Measurements from ENCODE around the gene LCP2. TPM values are rescaled to one million over a fixed set of nuclear protein-coding genes. Genes with fewer than 3 reads are reported as not detected.

LCP2 gene
- total and polyA plus RNA-seq, 2 donors from 2014 or later = 4.6 to 48.8 TPM

DNA sequence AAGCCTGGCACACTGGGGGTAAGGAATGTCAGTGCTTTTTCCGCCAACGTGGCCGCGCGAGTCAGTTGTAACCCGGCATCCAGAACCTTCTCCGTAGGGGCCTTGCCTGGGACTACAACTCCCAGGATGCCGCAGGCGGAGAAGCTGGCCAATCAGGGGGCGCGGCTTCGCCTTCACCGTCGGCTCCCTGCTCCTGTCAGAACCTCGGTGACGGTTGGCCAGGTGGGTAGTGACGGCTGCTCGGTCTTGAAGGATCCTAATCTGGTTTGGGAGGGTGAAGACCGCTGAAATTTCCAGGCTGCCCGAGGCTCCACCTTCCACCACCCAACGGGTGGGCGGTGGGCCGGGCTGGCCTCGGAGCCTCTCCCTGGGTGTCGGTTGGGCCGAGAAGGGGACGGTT lies 64.8 kb downstream of the LCP2 start, which contains the start of gene C5orf58:
Gene C5orf58 (plus strand): TSS at position 200 of the 400 bp plus-strand sequence. CDS start 1,992 bp downstream, outside the sequence.
- Histone ChIP-seq H3K4me1 (ENCODE audit: control insufficient read depth in 2 of 3, insufficient read depth in 2 of 3, low read depth in 1 of 3, low read length in 3 of 3) (no peaks in the 10 kb centered on the region), H3K27me3 (ENCODE audit: control insufficient read depth, insufficient read depth, low read length) (no peaks in the 10 kb centered on the region), H3K9ac (ENCODE audit: low read length in 3 of 3) (no peak within 1 kb of the TSS), H3K36me3 (ENCODE audit: control insufficient read depth in 2 of 3, insufficient read depth in 3 of 3, low read length in 3 of 3) (no peaks in the 10 kb centered on the region), H3K4me3 (ENCODE audit: low read length in 3 of 3) (no peak within 1 kb of the TSS), H3K9me3 (ENCODE audit: control insufficient read depth in 2 of 3, insufficient read depth in 1 of 3, low read length in 3 of 3) (no peaks in the 10 kb centered on the region), H3K27ac (ENCODE audit: low read depth in 2 of 2, low read length in 2 of 2) (no peak within 1 kb of the TSS)
- FAIRE-seq = no peak
- intact Hi-C loops (cut with DNase I) = no loop called here
- peak in 1 of 5 donors; percentile 50 for DNase-seq
- TF ChIP-seq, protein P1, sequence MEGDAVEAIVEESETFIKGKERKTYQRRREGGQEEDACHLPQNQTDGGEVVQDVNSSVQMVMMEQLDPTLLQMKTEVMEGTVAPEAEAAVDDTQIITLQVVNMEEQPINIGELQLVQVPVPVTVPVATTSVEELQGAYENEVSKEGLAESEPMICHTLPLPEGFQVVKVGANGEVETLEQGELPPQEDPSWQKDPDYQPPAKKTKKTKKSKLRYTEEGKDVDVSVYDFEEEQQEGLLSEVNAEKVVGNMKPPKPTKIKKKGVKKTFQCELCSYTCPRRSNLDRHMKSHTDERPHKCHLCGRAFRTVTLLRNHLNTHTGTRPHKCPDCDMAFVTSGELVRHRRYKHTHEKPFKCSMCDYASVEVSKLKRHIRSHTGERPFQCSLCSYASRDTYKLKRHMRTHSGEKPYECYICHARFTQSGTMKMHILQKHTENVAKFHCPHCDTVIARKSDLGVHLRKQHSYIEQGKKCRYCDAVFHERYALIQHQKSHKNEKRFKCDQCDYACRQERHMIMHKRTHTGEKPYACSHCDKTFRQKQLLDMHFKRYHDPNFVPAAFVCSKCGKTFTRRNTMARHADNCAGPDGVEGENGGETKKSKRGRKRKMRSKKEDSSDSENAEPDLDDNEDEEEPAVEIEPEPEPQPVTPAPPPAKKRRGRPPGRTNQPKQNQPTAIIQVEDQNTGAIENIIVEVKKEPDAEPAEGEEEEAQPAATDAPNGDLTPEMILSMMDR (IDR thresholded peaks at IDR 0.05; ENCODE audit: borderline replicate concordance, extremely low read depth, insufficient read depth) = no peak

DNA sequence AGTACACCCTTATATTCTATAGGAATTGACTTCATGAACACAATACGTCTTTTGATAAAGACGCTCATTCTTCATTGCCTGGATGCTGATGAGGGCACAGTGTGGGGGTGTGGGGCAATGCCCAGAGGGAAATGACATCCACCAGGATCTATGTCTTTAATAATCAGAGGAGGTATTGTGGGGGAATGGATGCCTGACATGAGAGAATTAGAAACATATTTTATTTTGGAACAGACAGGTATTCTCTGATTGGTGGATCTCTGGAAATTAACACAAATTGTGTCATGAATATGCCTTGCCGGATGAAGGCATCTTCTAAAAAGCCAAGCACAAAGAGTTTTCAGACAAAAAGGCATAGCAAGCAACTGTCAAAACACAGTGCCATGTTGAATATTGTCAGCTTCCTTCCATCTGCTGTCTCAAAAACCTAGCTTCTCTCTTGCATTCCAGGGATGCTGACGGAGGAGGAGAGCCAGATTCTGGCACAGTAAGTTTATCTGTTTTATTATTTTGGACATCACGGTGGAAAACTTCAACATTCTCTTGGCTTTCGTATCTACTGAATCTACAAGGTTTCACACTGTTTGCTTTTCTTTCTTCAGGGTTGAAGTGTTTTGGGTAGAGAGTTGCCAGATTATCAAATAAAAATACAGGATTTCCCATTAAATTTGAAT lies 68.7 kb downstream of the LCP2 start:
- Histone ChIP-seq H3K27me3 (ENCODE audit: control insufficient read depth, insufficient read depth, low read length) (no peaks in the 10 kb centered on the region), H3K4me1 (ENCODE audit: control insufficient read depth in 2 of 3, insufficient read depth in 2 of 3, low read depth in 1 of 3, low read length in 3 of 3) (no peaks in the 10 kb centered on the region), H3K4me3 (ENCODE audit: low read length in 3 of 3) (no peak overlapping the region), H3K27ac (ENCODE audit: low read depth in 2 of 2, low read length in 2 of 2) (no peak overlapping the region), H3K9me3 (ENCODE audit: control insufficient read depth in 2 of 3, insufficient read depth in 1 of 3, low read length in 3 of 3) (no peaks in the 10 kb centered on the region), H3K9ac (ENCODE audit: low read length in 3 of 3) (no peak overlapping the region), H3K36me3 (ENCODE audit: control insufficient read depth in 2 of 3, insufficient read depth in 3 of 3, low read length in 3 of 3) (no peaks in the 10 kb centered on the region)
- no peak for FAIRE-seq
- intact Hi-C loops (cut with DNase I) = loop anchor here (5.0 kb wide), 1 partner anchor 193 kb away; no protein-coding TSS in a partner anchor
- DNase-seq = no peak
- TF ChIP-seq, protein P1 (IDR thresholded peaks at IDR 0.05; ENCODE audit: borderline replicate concordance, extremely low read depth, insufficient read depth) = no peak

DNA sequence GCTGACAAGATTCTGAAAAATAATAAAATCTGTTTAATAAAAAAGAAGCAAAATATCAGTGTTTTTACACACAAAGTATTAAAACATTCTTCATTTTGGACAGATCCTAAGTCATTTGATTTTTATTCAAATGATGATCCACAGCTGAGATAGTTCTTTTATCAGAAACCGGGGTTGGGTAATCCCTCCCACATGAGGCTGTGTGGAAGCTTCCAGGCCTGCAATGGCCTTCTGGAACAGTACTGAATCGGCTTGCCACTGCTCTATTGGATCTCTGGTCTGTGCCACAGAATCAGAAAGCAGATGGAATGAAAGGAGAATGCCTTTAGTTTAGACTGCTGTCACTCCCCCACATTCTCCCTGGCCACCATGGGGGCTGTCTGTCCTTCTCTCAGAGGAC lies 70.9 kb downstream of the LCP2 start:
- FAIRE-seq (no peak), DNase-seq (no peak)
- Histone ChIP-seq H3K36me3 (ENCODE audit: control insufficient read depth in 2 of 3, insufficient read depth in 3 of 3, low read length in 3 of 3) (no peaks in the 10 kb centered on the region), H3K27ac (ENCODE audit: low read depth in 2 of 2, low read length in 2 of 2) (no peak overlapping the region), H3K4me3 (ENCODE audit: low read length in 3 of 3) (no peak overlapping the region), H3K4me1 (ENCODE audit: control insufficient read depth in 2 of 3, insufficient read depth in 2 of 3, low read depth in 1 of 3, low read length in 3 of 3) (no peaks in the 10 kb centered on the region), H3K9ac (ENCODE audit: low read length in 3 of 3) (no peak overlapping the region), H3K9me3 (ENCODE audit: control insufficient read depth in 2 of 3, insufficient read depth in 1 of 3, low read length in 3 of 3) (no peaks in the 10 kb centered on the region), H3K27me3 (ENCODE audit: control insufficient read depth, insufficient read depth, low read length) (no peaks in the 10 kb centered on the region)
- TF ChIP-seq, protein P1 (IDR thresholded peaks at IDR 0.05; ENCODE audit: borderline replicate concordance, extremely low read depth, insufficient read depth) = no peak
- intact Hi-C loops (cut with DNase I) = loop anchor here (5.0 kb wide), 1 partner anchor 196 kb away; no protein-coding TSS in a partner anchor

Measured in kidney (tissue), 14 donors.